HG02610 (cell line): ENCODE data around the gene CAMTA1.

Experiments used
- ATAC-seq: cut with Tn5 transposase; IDR thresholded peaks from one replicate; pipeline ENCODE4 v1.9.1; 2021; ENCODE audit warnings: mild to moderate bottlenecking, moderate library complexity; ENCODE audit not compliant: unreplicated experiment

Gene CAMTA1

DNA sequence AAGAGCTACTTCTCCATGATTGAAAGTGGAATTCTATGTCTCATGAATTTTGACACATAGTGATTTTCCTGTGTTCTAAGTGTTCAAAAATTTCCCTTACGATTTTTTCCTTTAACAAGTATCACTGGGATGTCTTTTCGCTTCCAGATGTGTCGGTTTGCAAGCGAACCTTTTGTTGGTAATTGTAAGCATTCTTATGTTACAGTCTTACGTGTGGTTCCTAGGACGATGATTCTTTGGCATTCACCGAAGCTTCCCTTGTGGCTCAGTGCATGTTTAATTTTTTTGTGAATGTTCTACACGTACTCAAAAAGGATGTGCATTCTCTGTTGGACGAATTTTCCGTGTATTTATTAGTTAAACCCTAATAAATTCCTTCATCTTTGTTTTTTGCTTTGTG is 211.6 kb downstream of the CAMTA1 start:
- ATAC-seq = no peak

DNA sequence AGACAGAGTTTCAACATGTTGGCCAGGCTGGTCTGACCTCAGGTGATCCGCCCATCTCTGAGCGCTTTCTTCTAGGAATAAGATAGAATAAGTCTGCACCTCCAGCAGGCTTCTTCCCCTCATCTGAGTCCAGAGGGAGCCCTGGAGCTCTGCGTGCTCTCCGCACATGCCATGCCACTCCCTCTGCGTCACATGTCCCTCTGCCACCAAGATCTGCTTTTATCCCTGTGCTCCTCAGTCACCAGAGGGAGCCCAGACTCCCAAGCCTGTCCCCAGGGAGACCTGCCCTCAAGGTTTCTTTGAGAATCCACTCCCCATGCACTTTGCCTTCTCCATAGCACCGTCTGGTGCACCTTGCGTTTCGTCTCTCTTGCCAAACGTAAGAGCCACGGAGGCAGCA is 213.0 kb downstream of the CAMTA1 start:
- ATAC-seq = no peak

DNA sequence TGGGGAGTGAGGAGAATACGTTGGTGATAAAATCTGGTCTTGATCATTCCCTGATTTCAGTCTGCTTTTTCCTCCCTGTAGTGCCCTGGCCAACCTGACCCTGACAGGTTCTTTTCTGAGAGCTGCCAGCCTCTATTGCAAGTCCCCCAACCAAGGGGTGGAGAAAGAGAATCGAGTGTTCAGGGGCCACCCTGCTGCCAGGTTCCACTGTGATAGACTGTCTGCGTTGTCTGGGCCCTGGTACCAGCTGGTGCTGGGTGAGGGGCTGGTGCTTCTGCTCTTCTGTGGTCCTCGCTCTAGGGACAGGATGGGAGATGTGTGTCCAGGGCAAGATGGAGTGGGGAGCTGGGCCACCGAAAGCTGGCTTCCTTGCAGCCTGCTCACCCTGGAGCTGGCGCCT is 214.6 kb downstream of the CAMTA1 start:
- ATAC-seq = no peak

DNA sequence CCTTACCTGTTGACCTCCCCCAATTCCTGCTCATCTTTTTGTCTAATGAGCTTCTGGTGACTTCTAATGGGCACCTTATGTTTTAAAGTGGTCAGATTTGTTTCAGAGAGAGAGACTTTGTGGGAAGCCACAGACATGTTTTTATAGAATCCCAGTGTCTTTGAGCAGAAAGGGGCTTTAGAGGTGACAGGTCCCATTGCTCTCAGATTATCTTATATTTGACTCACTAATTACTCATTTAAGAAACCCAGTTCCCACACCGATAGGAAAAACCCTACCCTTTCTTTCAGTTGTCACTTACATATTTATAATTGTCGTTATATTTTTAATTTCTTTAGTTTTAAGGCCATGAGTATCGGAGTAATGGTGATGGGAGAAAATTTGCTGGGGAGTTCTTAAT is 215.5 kb downstream of the CAMTA1 start:
- ATAC-seq = no peak

DNA sequence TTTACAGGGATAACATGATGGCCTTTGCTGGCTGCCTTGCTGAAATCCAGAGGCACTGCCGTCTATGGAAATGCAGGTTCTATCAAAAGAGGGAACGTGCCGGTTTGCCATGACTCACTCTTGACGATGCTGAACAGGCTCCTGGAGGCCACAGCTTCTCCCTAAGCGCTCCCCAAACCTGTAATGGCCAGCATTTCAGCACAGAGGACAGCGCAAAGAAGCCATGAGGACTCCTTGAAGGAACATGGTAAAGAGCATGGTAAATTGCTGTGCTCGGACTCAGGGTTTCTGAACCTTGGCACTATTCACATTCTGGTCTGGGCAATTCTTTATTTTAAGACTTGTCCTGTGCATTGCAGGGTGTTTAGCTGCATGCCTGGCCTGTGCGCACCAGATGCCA is 217.5 kb downstream of the CAMTA1 start:
- no peak for ATAC-seq

DNA sequence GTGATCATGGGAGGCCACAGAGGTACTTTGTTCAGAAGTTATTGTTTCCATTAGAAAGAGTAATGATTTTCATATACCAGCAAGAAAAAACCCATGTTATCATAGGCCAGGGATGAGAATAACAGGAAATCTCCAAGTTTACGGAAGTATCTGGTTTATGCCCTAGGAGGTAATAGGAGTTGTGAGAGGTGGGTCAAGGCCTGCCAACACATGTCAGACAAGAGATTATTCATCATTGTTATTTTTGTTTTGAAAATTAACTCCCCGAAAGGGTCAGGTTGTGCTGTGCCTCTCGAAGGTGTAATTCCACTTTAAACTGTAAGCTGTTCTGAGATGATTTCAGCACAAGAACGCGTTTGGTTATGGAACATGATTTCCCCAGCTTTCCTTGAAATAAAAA is 218.4 kb downstream of the CAMTA1 start:
- no peak for ATAC-seq

DNA sequence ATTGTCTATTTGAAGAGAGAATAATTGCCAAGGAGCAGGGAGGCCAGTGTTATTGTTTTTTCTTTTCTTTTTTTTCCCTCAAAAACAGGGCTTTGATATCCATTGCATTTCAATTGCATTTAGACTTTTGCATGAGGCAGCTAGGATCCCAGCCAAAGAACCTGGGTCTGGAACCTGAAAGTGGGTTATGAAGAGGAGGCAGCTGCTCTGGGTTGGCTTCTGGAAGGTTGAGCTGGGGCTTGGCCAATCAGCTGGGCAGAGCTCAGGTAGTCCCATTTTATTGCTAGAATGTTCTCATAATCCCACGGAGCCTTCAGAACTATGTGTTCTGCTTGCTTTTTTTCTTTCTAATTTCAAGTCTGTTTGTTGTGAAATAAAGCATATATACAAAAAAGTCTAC is 218.9 kb downstream of the CAMTA1 start:
- ATAC-seq = no peak

DNA sequence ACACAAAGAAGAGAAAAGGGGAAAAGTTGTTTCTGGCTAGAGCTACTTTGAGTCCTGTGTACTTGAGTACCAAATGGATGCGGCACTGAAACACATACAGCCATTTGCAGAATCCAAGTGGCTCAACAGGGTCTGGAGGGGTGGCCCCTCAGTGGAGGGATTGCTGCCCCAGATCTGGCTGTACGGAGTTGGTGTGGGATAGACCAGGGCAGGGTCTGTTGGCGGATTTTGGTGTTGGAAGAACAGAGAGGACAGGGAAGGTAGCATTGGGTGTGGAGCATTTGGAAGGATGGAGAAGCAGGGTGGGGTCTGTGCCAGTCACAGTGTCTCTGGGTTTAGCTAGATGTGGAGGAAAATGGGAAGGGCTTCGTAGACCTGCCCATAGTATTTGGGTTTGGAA is 220.5 kb downstream of the CAMTA1 start:
- no peak for ATAC-seq

DNA sequence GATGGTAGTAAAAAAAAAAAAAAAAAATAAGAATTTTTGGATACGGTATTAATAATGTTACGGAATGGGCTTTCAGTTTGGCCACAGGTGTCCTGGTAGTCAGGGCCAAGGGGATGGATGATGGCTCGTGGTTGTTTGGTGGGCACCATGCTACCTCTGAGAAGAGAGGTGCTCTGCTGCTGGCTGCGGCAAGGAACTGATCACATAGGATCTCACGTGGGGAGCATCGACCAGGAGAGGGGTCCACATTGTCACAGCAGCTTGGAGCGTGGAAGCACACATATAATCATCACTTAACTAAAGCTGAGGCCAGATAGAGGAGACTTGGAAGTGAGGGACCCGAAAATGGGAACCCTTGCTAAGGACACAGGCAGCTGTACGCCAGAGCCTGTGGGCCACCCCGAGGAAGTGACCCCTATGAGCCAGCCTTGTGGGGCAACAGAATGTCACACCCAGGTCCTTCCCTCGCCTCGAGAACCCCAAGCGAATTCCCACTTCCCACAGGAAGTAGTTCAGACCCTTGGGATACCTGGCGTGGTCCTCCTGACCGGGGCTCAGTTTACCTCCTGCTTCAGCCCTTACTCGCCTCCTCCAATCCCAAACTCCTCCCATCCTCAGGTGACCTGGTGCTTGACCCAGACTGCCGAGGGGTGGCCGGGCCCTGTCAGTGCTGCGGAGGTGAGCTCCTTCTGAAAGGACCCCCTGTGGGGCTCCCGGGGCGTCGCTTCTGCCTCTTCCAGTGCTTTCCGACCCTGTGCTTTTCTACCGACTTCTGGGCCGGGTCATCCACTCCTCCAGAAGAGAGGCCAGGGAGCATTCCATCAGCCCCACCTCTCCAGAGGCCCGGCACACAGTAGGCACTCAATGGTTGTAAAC is 222.0 kb downstream of the CAMTA1 start:
- no peak for ATAC-seq

DNA sequence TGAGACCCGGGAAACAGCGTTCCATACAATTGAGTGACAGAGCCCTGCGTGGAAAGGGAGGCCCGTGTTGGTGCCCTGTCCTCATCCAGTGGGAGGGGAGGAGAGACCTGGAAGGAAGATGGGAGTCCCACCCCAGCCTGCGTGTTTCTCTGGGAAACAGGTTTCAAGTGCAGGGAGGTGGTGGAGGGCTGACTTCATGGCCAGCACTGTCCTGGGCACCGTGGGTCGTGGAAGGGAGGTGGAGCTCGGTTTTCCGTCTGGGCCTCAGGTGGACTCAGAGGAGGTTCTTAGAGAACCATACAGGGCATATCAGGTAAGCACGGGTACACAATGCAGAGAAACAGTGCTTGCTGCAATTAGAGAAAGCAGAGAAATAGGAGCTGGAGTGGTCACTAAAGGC is 222.6 kb downstream of the CAMTA1 start:
- ATAC-seq = no peak

DNA sequence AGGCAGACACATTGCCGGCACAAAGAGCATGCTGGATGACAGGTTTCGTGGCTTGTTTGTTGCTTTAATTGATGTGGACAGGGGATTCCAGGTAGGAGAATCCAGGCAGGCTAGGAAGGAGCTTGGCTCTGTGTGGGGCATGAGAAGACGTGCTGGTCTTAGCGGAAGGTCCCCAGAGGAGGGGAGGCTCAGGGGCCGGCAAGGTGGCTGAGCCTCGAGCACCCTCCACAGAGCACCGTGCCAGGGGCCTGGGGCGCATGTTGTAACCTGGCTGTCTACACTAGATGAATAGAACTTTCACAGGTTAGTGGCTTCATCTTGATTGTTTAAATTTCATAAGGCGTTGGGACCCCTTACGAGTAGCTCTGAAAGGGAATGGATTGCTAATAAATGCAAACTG is 223.1 kb downstream of the CAMTA1 start:
- ATAC-seq = no peak

DNA sequence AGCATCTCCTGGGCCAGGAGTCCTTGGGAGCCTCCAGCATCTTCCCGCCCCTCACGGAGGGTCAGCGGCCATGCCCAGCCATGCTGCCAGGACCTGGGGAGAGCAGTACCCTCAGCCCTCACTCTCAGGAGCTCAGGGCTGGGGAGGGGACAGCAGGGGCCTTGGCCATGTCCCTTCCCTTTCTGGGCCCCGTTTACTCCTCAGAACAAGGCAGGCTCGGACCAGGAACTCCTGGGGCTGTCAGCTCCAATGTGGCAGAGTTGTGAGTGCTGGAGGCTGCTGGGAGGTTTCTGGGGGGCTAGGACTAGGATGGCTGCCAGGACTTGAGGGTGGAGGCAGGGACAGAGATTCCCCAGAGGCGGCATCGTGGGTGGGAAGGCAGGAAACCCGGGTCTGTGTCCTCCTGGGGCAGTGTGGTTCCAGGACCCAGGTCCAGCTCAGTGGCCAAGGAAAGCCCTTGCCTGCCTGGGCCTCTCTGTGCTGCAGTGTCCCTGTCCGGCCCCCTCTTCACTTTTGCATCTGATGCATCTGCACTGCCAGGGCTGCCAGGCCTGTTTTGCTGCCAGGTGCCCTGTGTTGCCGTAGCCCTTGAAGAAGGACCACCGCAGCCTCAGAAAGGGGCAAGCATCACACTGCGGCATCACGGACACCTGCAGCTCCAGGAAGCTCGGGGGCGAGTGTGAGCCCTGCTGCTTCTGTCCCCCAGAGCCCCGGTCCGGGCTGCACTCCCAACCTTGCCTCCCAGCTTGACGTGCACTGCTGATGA is 223.9 kb downstream of the CAMTA1 start:
- ATAC-seq = no peak

DNA sequence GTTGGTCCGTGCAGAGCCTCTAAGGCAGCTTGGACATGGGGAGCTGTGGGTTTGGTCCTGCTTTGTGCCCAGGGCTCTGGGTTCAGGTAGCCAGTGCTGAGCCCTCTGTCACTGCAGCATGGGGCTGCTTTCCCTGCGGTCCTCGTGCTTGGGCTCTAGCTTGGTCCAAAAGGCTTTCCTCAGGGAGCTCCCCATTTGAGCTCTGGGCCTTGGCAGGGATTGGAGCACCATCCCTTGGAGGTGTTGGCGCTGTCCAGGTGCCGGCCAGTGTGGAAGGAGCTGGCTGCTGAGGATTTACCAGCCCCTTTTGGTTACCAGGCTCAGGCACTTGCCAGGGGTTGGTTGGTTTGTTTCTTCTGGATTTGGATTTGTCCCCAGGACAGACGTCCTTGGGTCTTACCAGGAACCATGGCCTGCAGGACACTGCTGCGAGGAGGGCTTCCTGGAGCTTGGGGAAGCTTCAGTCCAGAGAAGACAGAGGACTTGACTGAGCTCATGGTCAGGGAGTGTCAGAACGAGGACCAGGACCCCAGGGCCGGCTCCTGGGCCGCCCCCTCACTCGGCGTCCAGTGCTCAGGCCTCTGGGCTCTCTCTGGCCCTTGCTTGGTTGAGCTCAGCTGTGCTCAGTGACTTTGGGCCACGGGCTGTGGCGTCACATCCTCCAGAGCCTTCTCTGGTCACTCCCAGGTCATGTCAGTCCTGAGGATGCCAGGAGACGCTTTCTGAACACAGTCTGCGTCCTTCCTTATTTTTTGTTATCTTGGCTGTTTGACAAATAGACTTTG is 224.7 kb downstream of the CAMTA1 start:
- ATAC-seq = no peak

DNA sequence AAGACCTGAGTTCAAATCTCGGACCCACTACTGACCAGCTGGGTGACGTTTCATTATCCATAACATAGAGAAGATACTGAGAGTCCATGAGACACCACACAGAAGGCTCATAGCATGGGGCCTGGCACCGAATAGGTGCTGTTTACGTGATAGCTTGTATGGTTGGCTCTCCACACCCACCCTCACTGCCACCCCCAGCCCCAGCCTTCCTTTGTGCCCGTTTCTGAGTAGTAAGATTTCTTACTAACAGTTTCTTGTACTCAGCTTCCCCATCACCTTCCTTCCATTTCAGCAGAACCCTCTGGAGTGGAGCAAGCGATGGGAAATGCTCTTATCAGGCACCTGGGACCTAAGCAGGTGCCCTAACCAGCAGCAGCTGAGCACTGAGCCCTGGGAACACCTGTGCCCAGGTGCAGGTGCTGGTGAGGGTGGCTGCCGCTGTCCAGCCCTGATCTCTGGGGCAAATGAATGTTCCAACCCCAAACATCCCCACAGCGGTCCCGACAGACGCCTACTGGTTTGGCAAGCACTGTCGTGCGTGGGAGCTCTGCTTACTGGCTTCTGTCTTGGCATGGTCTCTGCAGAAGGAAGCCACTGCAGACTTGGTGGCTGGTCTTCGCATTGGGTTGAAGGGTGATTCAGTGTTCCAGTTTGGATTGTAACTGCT is 225.4 kb downstream of the CAMTA1 start:
- no peak for ATAC-seq

DNA sequence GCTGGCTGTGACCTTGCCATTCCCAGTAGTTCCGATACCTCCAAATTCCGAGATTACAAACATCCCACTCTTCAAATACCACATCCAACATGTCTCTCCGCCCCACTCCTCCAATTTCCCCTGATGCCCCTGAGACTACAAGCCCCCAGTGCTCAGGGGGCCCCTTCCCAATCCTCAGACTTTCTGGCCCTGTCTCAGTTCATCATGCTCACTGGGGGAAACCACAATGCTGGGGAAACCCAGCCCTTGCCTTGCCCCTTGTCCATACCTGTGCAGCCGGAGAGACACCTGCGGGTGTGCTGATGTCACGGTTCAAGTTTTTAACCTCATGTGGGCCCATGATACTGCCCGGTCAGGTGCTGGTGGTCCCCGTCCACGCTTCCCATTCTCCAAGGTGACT is 226.6 kb downstream of the CAMTA1 start:
- ATAC-seq = no peak

DNA sequence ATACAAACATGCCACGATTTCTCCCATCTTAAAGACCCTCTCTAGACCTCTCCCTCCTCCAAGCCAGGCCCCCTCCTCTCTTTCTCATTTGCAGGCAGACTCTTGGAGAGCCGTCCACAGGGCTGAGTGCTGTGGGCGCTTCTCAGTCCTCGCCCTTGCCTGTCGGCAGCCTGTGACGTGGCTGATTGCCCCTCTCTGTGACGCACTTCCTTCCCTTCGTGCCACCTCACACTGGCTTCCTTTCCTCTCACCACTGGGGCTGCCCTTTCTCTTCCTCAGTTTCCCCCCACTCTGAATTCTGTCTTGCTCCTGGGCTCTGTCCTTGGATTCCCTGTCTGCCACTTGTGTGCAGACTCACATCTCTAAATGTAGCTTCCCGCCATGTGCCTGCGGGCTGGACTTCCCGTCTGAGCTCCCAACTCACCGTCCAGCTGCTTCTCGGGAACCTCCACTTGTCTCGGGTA is 227.2 kb downstream of the CAMTA1 start:
- no peak for ATAC-seq

DNA sequence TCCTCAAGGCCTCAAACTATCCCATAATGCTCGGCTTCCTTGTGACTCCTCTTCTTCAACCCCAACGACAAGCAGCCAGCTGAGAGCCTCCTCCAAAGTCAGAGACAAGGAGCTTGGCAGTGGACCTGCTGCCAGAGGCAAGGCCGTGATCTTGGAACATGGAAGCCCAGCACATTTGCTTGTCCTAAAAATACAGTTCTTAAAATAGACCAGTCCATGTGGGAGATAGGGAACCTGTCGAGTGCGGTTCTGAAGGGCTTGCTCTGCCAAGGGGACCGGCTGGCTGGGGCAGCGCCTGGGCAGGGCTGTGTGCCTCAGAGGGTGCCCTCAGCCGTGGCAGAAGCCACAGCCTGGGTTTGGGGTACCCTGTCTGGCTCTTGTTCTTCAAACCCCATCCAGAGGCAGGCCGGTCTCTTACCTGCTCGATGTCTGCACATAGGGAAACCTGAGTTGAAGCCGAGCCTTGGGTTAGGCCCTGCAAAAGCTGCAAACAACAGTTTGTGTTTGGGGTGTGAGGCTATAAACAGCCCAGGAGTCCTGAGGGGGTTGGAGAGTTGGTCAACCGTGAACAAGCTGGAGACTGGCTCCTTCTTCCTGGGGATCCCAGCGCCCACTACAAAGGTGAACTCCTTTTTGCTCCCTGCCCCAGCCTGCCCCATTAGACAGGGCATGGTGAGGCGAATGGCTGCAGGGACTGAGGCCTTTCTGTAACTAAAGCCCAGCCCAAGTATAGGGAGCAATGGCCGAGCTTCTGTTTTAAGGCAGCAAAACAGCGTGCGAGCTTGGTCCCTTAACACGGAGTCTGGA is 228.8 kb downstream of the CAMTA1 start:
- no peak for ATAC-seq

DNA sequence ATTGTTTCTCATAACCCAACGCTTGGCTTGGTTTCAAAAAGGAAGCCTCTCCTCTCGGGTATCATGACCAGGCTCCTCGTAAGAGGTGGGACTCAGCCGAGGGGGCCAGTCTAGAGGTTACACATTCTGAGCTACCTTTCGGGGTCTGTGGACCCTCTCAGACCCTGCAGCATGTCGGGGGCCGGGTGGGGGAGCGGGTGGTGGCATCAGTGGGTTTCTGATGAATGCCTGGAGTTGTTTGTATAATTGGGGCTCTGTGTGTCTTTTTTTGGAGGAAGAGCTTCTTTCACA is 229.3 kb downstream of the CAMTA1 start:
- ATAC-seq = no peak

DNA sequence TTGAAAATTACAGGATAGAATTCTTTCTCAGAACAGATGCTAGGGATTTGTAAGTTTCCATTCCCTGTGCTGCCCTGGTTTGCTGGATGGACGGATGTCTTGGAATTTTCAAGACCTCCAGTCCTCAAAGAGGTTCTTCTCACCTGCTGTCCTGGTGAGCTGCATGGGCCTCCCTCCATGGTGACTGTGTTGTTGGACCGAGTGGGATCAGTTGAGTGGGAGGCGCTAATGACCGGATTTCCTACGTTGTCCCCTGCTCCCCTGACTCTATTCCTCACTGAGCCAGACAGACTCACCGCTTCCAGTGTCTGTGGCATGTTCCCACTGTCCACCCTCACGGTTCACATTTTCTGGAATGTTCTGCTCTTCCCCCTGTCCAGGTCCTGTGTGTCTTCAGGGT is 229.8 kb downstream of the CAMTA1 start:
- no peak for ATAC-seq

DNA sequence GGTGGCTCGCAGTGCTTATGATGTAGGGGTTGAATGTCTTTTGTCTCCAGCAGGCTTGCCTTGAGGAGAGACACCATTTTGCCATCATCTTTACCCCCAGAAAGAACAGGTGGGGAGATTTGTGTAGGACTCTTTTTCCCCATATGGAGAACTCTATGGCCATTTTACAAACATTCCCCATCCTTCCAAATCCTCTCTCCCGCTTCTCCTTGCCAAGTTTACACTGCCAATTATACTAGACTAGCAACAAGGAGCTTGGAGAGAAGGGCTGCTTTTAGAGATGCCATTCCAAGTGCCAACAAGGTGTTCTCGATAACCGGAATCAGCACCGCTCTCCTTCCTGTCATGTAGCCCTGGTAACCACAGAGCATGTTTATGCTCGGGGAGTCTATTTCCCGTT is 233.1 kb downstream of the CAMTA1 start:
- no peak for ATAC-seq
